Measurements from ENCODE around the gene NDUFS2.
A peak's percentile ranks its signal among the peaks of the same experiment; 100 is the strongest.

NDUFS2 gene

GRCh38 chr1:161172349-161172748 is 29.8 kb upstream of the NDUFS2 start:
- no peak for DNase-seq (ENCODE audit: low read depth, low spot score)

- DNase-seq (ENCODE audit: low read depth, low spot score): no peak
Observed at GRCh38 chr1:161172776-161173376, 29.3 kb upstream of the NDUFS2 start.

DNA sequence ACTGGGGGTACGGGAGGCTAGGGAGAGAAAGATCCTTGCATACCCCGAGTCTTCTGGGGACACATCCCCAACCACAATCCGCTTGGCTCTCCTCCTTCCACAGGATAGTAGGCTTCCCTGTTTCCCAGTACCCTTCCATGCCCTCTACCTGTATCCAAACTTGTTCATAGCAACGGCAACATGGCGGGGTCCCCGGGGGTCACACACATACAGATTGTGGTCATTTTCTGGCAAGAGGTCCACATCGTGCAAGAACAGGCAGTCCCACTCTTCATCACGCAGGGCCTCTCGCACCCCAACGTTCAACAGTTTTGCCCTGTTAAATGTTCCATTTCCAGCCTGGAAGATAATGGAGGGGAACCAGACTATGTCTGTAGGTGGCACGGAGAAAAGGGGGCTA is 28.5 kb upstream of the NDUFS2 start:
- DNase-seq (ENCODE audit: low read depth, low spot score): no peak

DNA sequence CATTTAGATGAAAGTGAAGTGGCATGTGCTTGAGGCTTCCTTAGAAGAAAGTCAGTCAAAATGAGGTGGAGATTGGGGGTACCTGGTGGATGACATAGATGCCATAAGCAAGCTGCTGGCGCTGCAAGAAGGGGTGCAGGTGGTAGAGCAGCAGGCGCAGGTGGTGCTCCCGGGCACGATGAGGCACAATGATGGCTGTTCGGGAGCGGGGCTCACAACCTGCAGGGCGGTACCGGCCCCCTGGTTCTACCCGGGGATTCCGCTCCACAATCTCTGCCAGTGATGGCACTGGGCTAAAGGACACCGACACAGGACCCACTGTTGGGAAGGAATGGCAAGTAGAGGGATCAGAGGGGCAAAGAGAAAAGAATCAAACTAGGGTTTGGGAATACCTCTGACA is 27.3 kb upstream of the NDUFS2 start:
- DNase-seq (ENCODE audit: low read depth, low spot score): no peak

GRCh38 chr1:161175771-161176453 is 26.3 kb upstream of the NDUFS2 start:
- DNase-seq (ENCODE audit: low read depth, low spot score): no peak

GRCh38 chr1:161176468-161177111 is 25.6 kb upstream of the NDUFS2 start:
- no peak for DNase-seq (ENCODE audit: low read depth, low spot score)

DNA sequence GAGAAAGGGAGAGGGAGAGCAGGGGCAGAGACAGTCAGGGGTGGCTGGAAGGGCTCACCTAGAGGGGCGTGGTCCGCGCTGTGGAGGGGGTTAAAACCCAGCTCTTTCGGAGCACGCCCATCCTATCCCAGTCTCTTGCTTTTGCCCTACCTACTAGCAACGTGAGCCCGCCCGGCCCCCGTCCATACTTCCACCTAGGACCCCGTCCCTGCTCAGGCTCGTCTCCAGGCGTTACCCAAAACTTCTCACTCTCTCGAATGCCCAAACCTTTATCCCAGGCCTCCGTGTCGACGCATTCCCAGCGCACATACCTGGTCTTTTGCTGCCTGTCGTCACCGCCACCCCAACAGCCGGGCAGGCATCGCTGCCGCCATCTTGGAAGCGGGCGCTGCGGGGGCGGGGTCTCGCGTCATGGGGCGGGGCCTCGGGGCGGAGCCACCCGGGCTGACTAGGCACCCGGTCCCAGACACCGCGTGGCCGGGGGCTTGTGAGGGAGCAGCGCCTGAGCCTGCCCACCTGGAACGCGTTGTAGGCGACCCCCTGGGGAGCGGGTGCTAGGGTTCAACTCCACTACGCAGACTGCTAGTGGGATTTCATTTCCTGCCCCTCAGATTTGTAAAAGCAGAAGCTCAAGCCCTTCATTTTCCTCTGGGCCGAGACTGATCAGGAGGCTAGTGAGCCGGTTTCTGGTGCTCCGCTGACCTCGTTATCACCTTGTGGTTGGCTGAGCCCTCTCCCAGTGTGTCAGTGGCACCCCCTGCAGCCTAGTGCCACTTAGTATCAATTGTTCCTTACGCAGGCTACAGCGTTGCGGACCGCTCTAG is 24.8 kb upstream of the NDUFS2 start, which contains the start of gene B4GALT3:
Gene B4GALT3 (minus strand): TSS at position 396 of the 824 bp plus-strand sequence. CDS start 1,447 bp downstream, outside the sequence.
- DNase-seq (ENCODE audit: low read depth, low spot score): peak; percentile 46

- DNase-seq (ENCODE audit: low read depth, low spot score): no peak
Observed at GRCh38 chr1:161177936-161178244, 24.3 kb upstream of the NDUFS2 start.

- no peak for DNase-seq (ENCODE audit: low read depth, low spot score)
Observed at GRCh38 chr1:161179698-161180097, 22.5 kb upstream of the NDUFS2 start.

- no peak for DNase-seq (ENCODE audit: low read depth, low spot score)
Observed at GRCh38 chr1:161180639-161181038, 21.5 kb upstream of the NDUFS2 start.

DNA sequence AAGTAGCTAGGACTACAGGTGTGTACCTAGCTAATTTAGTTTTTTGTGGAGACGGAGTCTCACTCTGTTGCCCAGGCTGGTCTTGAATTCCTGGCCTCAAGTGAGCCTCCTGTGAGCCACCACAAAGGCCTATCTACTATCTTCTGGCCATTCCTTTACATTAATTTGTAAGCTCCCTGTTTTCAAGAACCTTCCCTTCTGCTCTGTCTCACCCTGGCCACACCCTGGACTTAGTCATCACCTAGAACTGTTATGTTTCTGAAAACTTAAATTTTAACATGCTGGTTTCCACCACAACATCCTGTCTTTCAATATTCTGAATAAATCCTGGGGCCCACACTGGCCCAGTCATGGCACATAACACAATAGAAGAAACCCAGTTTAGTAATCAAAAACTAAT is 20.0 kb upstream of the NDUFS2 start:
- no peak for DNase-seq (ENCODE audit: low read depth, low spot score)

- no peak for DNase-seq (ENCODE audit: low read depth, low spot score)
Observed at GRCh38 chr1:161185282-161185682, 16.9 kb upstream of the NDUFS2 start.

- DNase-seq (ENCODE audit: low read depth, low spot score): no peak
Observed at GRCh38 chr1:161185732-161186311, 16.3 kb upstream of the NDUFS2 start.

DNA sequence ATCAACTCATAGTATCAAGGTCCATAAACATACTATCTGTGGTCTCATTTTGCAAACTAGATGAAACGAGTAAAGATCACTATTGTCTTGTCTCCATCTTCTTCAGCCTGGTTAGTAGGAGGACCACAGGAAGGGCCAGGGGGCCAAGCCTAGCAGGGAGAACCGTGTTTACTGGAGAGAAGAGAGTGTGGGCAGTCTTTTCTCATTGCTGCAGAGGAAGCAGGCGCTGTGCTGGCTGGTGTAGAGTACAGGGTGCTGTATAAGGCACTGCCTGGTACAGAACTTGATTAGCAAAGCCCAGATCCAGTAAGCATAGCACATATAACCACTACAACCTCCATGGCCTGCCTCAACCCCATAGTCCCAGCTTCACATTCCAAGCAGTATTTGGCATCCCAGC is 14.9 kb upstream of the NDUFS2 start:
- DNase-seq (ENCODE audit: low read depth, low spot score): no peak

DNA sequence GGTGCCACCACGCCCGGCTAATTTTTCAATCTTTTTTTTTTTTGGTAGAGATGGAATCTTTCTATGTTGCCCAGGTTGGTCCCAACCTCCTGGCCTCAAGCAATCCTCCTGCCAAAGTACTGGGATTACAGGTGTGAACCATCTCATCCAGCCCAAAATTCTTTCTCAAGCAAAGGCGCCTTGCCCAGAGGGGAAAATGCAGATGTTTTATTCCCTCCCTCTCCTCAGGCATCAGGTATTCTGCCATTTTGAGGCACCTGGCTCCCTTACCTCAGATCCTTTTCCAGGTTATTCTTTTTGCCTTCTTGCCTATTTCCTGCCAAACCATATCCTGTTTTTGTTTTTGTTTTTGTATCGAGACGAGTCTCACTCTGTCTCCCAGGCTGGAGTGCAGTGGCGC is 13.8 kb upstream of the NDUFS2 start:
- DNase-seq (ENCODE audit: low read depth, low spot score): no peak

DNA sequence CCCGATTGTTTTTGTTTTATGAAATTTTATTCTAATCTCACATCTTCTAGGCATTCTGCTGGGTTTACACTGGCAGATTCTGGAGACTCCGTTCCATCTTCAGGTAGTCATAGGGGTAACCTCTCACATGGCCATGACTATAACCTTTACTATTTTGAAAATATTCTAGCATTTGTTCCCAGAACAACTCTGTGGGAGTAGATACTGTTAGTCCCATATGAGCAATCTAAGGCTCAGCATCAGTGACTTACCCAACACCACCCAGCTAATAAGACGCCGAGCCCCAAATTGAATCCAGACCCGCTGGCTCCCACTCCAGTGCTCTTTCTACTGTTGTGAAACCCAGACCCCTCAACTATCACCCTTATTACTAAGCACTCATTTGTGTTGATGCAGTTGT is 13.1 kb upstream of the NDUFS2 start:
- no peak for DNase-seq (ENCODE audit: low read depth, low spot score)

GRCh38 chr1:161190962-161191521 is 11.1 kb upstream of the NDUFS2 start:
- no peak for DNase-seq (ENCODE audit: low read depth, low spot score)

GRCh38 chr1:161191971-161192370 is 10.2 kb upstream of the NDUFS2 start:
- no peak for DNase-seq (ENCODE audit: low read depth, low spot score)

DNA sequence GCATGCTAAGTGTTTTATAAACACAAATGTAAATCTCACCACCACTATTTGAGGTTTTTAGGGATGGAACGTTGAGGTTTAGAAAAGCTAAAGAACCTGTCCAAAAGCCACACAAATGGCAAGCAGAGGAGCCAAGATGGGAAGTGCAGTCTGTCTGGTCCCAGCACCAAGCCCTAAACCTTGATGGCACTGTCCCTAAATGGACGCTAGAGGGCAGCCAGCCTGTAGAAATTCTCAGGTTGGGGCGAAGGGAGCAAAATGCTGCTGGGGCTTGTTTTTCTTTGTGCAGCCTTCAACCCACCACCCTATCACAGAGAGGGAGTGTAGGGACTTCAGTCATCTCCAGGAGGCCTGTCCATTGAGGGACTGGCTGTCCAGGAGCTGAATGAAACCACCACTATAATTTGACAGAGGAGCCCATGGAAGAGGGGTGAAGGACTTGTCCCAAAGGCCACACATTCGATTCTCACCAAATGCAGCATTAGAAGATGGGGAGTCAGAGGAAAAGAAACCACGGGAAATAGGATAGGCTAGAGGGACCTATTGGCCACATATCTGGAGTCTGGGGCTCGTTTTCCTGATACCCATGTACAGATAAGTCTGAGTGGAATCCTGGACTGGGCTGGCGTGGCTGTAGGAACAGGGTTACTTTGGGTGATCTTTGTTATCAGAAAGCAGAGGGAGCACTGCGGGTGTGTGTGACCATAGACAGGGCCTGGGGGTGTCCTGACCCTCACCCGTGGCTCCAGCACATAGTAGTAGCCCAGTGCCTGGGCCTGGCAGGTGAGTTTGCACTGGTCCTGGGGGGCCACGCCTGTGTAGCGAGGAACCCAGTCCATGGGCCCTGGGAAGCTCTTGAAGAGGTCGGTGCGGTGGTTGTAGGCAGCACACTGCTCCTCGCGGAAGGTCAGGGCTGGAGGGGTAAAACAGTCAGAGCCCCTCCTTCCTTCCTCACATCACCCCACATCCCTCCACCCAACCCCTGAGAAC is 9.4 kb upstream of the NDUFS2 start:
- no peak for DNase-seq (ENCODE audit: low read depth, low spot score)

- no peak for DNase-seq (ENCODE audit: low read depth, low spot score)
Observed at GRCh38 chr1:161193561-161194235, 8.5 kb upstream of the NDUFS2 start.
